ENCODE results near the gene LAMP2. TPM values are rescaled to one million over a fixed set of nuclear protein-coding genes. Genes with fewer than 3 reads are reported as not detected.

LAMP2 gene
- total RNA-seq, 1 experiment from 2014 or later = 123 TPM

- Histone ChIP-seq H2AFZ (peak overlapping the region; percentile 96), H3K27me3 (ENCODE audit: insufficient read depth, low read depth) (no peaks in the 10 kb centered on the region), H3K4me3 (peak overlapping the region; percentile 81), H3K36me3 (ENCODE audit: low read depth) (no peaks in the 10 kb centered on the region), H3K79me2 (ENCODE audit: low read depth) (peaks cover 54% of the 10 kb centered on the region), H4K20me1 (ENCODE audit: insufficient read depth) (peaks cover 2% of the 10 kb centered on the region), H3K9me3 (ENCODE audit: insufficient read depth, low read depth) (no peaks in the 10 kb centered on the region), H3K9me2 (ENCODE audit: insufficient read depth) (no peaks in the 10 kb centered on the region), H3K27ac (peak overlapping the region; percentile 85), H3K4me2 (peak overlapping the region; percentile 87), H3K4me1 (replicated peaks; ENCODE audit: insufficient read depth) (peaks cover 14% of the 10 kb centered on the region), H3F3A (ENCODE audit: insufficient read depth, low read depth) (no peaks in the 10 kb centered on the region; the same call in 1 of the 2 replicates)
- ChIA-PET CTCF (interaction anchor here (1.3 kb wide), 1 partner anchor 18 kb away, joined by 5 read pairs; no protein-coding TSS in a partner anchor), POLR2A (ENCODE audit: unreplicated experiment) (interaction anchor here (0.7 to 0.8 kb wide), 2 partner anchors 30 to 218 kb away, joined by 4 to 5 read pairs; no protein-coding TSS in a partner anchor)
- no peak for DNase-seq
- intact Hi-C loops (cut with micrococcal nuclease; ENCODE audit: unreplicated experiment) = loop anchor here (2.0 to 10.0 kb wide), 3 partner anchors 18 to 374 kb away; partner anchors contain the start of gene ZBTB33
- no TSS peak for BruUV-seq (replicated peaks)
- TF ChIP-seq CTCF (conservative IDR thresholded peaks at IDR 0.05) (no peak), EZH2 (IDR thresholded peaks at IDR 0.05; ENCODE audit: low read depth) (no peak)
Observed at GRCh38 chrX:120468479-120468824, 644 bp downstream of the LAMP2 start.

GRCh38 chrX:120468071-120468470 lies 1.0 kb downstream of the LAMP2 start:
- H3K9me2 ChIP-seq (ENCODE audit: insufficient read depth) = no peaks in the 10 kb centered on the region
- H3K27me3 ChIP-seq (ENCODE audit: insufficient read depth, low read depth) = no peaks in the 10 kb centered on the region
- CTCF ChIA-PET = no interaction called here
- TF ChIP-seq CTCF (conservative IDR thresholded peaks at IDR 0.05) = no peak
- no peak for TF ChIP-seq EZH2 (IDR thresholded peaks at IDR 0.05; ENCODE audit: low read depth)
- no peaks in the 10 kb centered on the region; the same call in 1 of the 2 replicates for H3F3A ChIP-seq (ENCODE audit: insufficient read depth, low read depth)
- H3K9me3 ChIP-seq (ENCODE audit: insufficient read depth, low read depth) = no peaks in the 10 kb centered on the region
- no peak for DNase-seq
- H4K20me1 ChIP-seq (ENCODE audit: insufficient read depth) = peaks cover 4% of the 10 kb centered on the region
- H3K36me3 ChIP-seq (ENCODE audit: low read depth) = no peaks in the 10 kb centered on the region
- peak overlapping the region; percentile 87 for H3K4me2 ChIP-seq
- H2AFZ ChIP-seq = no peak overlapping the region; the same call in 1 of the 2 replicates
- peaks cover 14% of the 10 kb centered on the region for H3K4me1 ChIP-seq (replicated peaks; ENCODE audit: insufficient read depth)
- peak overlapping the region; percentile 81 for H3K4me3 ChIP-seq
- peaks cover 58% of the 10 kb centered on the region for H3K79me2 ChIP-seq (ENCODE audit: low read depth)
- intact Hi-C loops (cut with micrococcal nuclease; ENCODE audit: unreplicated experiment) = loop anchor here (2.0 to 10.0 kb wide), 3 partner anchors 19 to 373 kb away; partner anchors contain the start of gene ZBTB33
- POLR2A ChIA-PET (ENCODE audit: unreplicated experiment) = interaction anchor here (0.7 kb wide), 1 partner anchor 218 kb away, joined by 4 read pairs; no protein-coding TSS in a partner anchor
- peak overlapping the region; percentile 85 for H3K27ac ChIP-seq
- BruUV-seq (replicated peaks) = TSS peak; percentile 29

- peaks cover 93% of the 10 kb centered on the region for H3K79me2 ChIP-seq (ENCODE audit: low read depth)
- BruUV-seq (replicated peaks) = no TSS peak
Observed at GRCh38 chrX:120464411-120464810, 4.7 kb downstream of the LAMP2 start.

More at GRCh38 chrX:120464411-120464810, 4.7 kb downstream of the LAMP2 start:
- TF ChIP-seq EZH2 (IDR thresholded peaks at IDR 0.05; ENCODE audit: low read depth) (no peak), CTCF (conservative IDR thresholded peaks at IDR 0.05) (no peak)
- Histone ChIP-seq H2AFZ (no peak overlapping the region), H3K4me2 (no peak overlapping the region), H3F3A (ENCODE audit: insufficient read depth, low read depth) (no peaks in the 10 kb centered on the region), H3K9me3 (ENCODE audit: insufficient read depth, low read depth) (no peaks in the 10 kb centered on the region), H4K20me1 (ENCODE audit: insufficient read depth) (peaks cover 15% of the 10 kb centered on the region), H3K36me3 (ENCODE audit: low read depth) (no peaks in the 10 kb centered on the region), H3K4me1 (replicated peaks; ENCODE audit: insufficient read depth) (peaks cover 14% of the 10 kb centered on the region), H3K4me3 (no peak overlapping the region), H3K9me2 (ENCODE audit: insufficient read depth) (no peaks in the 10 kb centered on the region), H3K27ac (no peak overlapping the region), H3K27me3 (ENCODE audit: insufficient read depth, low read depth) (no peaks in the 10 kb centered on the region)
- intact Hi-C loops (cut with micrococcal nuclease; ENCODE audit: unreplicated experiment) = loop anchor here (10.0 kb wide), 1 partner anchor 370 kb away; no protein-coding TSS in a partner anchor
- ChIA-PET CTCF (no interaction called here), POLR2A (ENCODE audit: unreplicated experiment) (no interaction called here)
- DNase-seq = no peak

Measured in PC-9 (cell line).